Hepatic stellate cell (primary cell): ENCODE data around the gene SORCS2.

Experiments used
- DNase-seq: peaks from one replicate; pipeline ENCODE4 v3.0.0; 2011; ENCODE audit warnings: low spot score

Gene SORCS2

DNA sequence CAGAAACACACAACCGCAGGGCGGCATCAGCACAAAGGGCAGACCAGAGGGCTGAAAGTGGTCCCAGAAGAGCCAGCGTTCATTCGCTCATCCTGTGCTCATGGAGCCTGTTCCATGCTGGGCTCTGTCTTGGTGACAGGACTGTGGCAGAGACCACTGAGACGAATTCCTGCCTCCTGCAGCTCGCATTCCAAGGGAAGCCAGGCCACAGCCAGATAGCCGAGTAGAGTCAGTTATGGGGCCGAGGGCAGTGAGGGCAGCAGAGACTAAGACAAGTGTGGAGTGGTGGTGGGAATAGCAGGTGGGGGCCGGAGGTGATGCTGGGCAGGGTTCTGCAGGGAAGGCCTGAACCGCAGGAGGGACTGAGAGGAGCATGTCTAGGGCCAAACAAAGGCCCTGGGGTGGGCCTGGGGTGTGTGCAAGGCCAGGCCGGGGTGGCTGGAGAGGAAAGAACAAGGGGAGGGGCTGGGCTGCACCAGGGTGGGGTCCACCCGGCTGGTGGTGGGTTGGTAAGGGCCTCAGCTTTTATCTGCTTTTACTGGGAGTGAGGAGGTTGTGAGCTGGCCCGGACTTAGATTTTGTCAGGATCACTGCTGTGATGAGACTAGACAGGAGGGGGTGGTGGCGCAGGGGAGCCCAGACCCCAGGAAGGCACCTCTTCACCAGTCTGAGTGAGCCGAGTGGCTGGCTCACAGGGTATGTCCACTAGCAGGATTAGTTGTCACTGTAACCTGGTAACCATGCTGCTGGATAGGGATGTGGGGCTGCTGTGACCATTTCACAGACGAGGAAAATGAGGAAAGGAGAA, 236.1 kb downstream of the SORCS2 start:
- no peak for DNase-seq

GRCh38 chr4:7429069-7429416, 236.7 kb downstream of the SORCS2 start:
- no peak for DNase-seq

GRCh38 chr4:7429601-7430078, 237.3 kb downstream of the SORCS2 start:
- no peak for DNase-seq

DNA sequence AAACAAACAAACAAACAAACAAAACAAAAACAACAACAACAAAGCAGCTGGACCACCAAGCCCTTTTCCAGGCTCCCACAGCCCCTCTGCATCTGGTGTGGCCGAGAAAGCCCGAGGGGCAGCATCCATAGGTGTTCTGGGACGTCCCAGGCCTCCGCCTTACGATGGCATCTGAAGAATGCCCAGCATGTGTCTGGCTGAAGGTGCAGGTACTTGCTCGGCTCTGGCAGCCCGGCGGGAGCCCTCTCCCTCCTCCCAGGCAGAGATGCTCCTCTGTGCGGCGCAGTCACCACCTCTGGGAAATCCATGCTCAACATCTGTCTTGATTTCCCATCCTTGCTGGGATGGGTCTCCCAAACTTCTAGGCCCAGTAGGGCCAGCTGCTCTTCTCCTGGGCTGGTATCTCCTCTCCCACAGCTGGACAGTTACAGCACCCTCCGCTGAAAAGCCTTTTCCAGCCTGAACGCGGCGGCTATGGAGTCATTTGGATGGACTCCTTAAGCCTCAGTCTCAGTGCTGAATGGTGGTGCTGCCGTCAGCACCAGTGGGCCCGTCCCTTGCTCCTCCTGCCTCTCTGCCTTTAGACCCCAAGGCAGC, 238.1 kb downstream of the SORCS2 start:
- DNase-seq, result no peak

GRCh38 chr4:7430965-7431695, 238.8 kb downstream of the SORCS2 start:
- DNase-seq, result no peak

GRCh38 chr4:7431696-7432530, 239.6 kb downstream of the SORCS2 start:
- no peak for DNase-seq

GRCh38 chr4:7432531-7433375, 240.4 kb downstream of the SORCS2 start:
- no peak for DNase-seq

GRCh38 chr4:7433376-7434140, 241.2 kb downstream of the SORCS2 start:
- no peak for DNase-seq

- no peak for DNase-seq
Measured at GRCh38 chr4:7434141-7434765, 241.9 kb downstream of the SORCS2 start.

DNA sequence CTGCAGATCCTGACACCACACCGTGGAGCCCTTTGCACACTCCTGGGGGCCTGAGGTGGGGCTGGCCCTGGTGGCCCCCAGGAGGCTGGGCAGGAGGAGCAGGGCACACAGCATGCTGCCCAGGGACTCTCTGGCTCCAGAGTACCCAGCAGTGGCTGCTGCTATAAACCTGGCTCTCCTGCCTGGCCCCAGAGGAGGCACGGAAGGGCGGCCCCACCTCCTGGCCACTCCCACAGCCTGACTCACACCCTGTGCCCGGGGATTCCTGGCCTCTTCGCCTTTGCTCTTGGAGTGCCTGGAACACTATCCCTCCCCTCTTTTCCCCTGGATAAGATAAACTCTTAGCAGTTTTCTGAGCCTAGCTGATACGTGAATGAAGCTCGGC, 242.4 kb downstream of the SORCS2 start, which contains the start of gene PSAPL1:
PSAPL1 (minus strand) TSS at position 165 of the 385 bp plus-strand sequence; CDS start at position 114, 51 bp downstream.
- peak; percentile 38 for DNase-seq

DNA sequence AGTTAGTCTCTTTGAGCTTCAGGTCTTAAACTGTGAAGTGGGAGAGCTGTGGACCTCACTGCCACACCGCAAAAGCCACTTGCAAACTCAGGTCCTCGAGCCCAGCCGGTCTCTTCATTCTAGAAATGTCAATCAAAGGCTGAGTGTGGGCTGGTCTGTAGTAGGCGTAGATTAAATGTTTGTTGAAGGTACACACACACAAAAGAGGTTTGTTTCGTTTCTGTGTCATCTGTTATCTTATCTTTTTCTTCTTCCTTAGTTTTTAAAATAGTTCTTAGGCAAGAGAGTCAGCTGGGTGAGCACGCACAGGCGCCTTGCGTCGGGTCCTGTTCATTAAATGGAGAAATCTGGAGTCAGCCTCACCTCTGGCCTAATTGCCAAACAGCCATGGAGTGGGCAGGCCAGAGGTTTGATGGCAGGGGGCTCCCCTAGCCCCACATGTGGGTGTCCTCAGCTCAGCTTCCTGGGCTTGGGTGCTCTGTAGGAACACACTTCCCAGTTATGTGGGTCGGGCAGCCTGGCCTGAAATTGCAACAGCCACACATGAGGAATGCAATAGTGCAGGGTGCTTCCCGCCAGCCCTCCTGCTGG, 243.2 kb downstream of the SORCS2 start:
- DNase-seq, result no peak

- no peak for DNase-seq
Measured at GRCh38 chr4:7436256-7436655, 243.9 kb downstream of the SORCS2 start.

- DNase-seq, result no peak
Measured at GRCh38 chr4:7439699-7440098, 247.4 kb downstream of the SORCS2 start.

DNA sequence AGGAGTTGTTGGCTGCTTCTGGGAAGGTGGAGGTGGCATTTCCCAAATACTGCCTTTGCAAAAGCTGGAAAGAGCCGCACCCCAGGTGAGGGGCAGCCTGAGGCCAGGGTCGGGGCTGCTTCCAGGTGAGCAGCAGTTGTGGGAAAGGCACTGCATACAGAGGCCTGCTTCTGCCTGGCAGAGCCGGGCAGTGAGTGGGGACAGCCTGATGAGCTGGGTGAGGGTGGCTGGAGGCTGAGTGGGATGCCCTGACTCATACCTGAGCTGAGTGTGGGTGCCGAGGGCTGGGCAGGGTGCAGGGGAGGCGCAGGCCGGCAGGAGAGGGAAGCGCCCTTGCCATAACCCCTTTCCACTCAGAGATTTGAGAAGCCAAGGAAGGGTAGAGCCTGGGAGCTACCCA, 248.9 kb downstream of the SORCS2 start:
- DNase-seq, result no peak

GRCh38 chr4:7442574-7443162, 250.3 kb downstream of the SORCS2 start:
- DNase-seq, result no peak

DNA sequence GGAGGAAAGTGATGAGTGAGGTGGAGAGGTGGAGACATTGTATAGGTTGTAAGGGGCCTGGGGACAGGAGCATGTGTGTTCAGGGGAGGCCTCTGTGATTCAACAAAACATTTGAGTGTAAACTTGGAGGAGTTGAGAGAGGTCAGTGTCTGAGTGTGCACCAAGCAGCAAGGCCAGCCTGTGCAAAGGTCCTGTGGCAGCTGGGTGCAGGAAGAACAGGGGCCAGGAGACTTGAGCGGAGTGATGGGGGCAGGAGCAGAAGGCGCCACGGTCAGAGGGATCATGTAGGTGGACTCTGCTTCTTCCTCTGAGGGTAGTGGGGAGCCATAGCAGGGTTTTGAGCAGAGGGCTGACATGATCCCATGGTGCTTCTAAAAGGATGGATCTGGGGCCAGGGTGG, 252.0 kb downstream of the SORCS2 start:
- DNase-seq, result no peak

- no peak for DNase-seq
Measured at GRCh38 chr4:7444731-7445130, 252.4 kb downstream of the SORCS2 start.

- DNase-seq, result no peak
Measured at GRCh38 chr4:7447236-7447635, 254.9 kb downstream of the SORCS2 start.

GRCh38 chr4:7448036-7448435, 255.7 kb downstream of the SORCS2 start:
- DNase-seq, result no peak
